HG03095 (cell line): ENCODE results near the gene DOCK4.

Experiments
- ATAC-seq: cut with Tn5 transposase; IDR thresholded peaks from one replicate; pipeline ENCODE4 v1.9.1; 2021; ENCODE audit warnings: moderate library complexity; ENCODE audit not compliant: unreplicated experiment

DOCK4 gene

GRCh38 chr7:111694376-111694775 lies 511.8 kb downstream of the DOCK4 start:
- ATAC-seq: no peak

DNA sequence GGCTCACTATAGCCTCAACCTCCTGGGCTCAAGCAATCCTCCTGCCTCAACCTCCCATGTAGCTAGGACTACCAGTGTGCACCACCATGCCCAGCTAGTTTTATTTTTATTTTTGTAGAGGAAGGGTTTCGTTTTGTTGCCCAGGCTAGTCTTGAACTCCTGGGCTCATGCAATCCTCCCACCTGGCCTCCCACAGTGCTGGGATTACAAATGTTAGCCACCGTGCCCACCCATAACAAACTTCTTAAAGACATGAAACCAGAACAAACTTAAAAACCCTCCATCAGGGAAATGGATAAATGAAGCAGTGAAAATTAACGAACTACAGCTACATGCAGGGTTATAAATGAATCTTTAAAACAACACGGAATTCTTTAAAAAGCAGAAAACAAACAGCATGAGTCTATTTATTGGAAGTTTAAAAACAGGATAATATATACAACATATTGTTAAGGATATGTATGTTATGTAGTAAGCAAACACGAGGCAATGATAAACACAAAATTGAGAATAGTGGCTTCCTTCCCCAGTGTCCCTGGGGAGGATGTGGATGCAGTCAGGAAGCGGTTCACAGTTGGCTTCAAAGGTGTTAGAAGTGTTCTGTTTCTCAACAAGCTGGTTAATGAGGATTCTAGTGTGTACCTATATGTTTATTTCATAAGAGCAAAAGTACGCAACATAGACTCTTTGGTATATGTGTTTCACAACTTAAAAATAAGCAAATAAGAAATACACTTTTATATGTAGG lies 515.7 kb downstream of the DOCK4 start:
- no peak for ATAC-seq

DNA sequence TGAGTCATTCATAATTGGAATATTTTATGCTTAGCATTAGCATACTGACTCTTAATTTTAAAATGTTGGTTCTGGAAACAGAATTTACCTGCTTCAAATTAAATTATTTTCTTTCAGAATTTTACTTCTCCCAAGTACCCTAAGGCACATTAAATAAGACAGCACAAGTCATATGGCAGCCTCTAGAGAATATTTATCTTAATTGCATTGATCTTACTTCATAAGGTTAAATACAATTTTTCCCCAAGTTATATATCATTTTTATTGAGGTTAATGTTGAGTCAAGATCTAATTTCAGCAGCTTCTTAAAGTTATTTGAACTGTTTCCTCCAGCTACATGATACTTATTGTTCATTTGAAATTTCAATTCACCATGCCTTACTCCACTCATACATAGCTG lies 520.9 kb downstream of the DOCK4 start:
- ATAC-seq: no peak

GRCh38 chr7:111682588-111683340 lies 523.4 kb downstream of the DOCK4 start:
- ATAC-seq: no peak

DNA sequence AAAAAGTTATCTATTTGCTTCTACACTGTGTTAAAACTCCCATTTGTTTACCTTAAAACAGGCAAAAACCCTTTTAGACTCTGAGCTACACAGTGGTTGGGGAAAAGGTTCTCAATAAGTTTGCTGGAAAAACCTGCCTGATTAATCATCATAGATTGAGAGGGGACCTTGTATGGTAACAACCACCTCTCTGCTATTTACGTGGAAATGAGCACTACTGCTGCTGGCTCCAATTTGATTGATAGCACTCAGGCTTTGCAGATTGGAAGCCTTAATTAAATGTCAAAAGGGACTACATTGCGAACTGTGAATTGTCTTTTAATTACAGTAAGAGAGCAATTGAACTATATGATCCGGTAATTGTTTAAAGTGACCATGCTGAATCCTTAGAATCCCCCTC lies 525.0 kb downstream of the DOCK4 start:
- no peak for ATAC-seq

DNA sequence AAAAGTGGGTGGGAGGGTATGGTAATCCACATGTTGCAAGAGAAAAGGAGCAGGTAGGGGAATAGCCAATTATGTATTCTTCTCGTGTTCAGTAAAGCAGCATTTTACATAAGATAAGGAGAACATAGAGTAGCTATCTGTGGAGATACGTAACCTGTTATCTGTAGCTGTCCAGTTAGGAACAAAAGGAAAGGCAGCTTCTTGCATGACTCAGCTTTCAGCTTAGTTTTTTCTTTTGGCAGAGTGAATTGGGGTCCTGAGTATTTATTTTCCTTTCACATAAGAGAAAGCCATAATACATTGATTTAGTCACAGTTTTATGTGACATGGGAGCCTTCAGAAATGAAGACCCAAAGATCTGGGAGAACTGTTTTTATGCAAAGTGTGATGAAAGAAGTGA lies 527.2 kb downstream of the DOCK4 start:
- no peak for ATAC-seq

DNA sequence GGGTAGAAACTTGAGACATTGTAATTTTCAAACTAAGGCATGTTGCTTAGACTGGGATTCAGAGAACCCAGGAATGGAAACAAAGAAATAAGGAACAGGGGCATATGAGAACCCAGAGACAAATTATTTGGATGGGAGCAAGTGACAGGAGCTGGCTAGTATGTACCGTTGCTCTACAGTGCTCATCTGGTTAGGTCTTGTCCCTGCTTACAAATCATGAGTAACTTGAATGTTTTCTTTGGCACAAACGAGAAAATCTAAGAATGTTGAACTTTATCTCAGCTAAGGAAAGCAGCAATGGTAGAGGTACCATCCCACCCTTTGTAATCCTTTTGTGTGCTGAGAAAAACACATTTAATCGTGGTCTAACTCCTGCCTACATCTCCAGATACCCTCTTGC lies 527.9 kb downstream of the DOCK4 start:
- no peak for ATAC-seq

- no peak for ATAC-seq
Observed at GRCh38 chr7:111677848-111678247, 528.4 kb downstream of the DOCK4 start.

- ATAC-seq: no peak
Observed at GRCh38 chr7:111676811-111677210, 529.4 kb downstream of the DOCK4 start.
